OCI-LY1 (cell line): Measurements from ENCODE around the gene SLC39A12.

Experiments
- CTCF ChIP-seq: fragments of 200-600 bp; sonication (generic), shearing (Covaris generic); IDR thresholded peaks from 2 replicates; pipeline ENCODE4 v1.5.1; 2017; ENCODE audit warnings: mild to moderate bottlenecking, antibody characterized with exemption, low read length, moderate library complexity, mixed read lengths
- EZH2 ChIP-seq: fragments of 200-600 bp; sonication (generic), shearing (Covaris generic); IDR thresholded peaks from 2 replicates; pipeline ENCODE4 v1.8.0; 2017; ENCODE audit warnings: borderline replicate concordance, mixed run types, mild to moderate bottlenecking, antibody characterized with exemption, low read length, moderate library complexity, mixed read lengths

GRCh38 chr10:17965649-17966235, 14.0 kb downstream of the SLC39A12 start:
- TF ChIP-seq CTCF (no peak), EZH2 (no peak)
